Aortic smooth muscle cell (primary cell): Measurements from ENCODE around the gene TNFSF8. TPM values are rescaled to one million over a fixed set of nuclear protein-coding genes. Genes with fewer than 3 reads are reported as not detected.

Experiments
- total RNA-seq: library from RNA; depleted of rRNA; stranded (reverse); fragments of >200 nt; gene quantifications from 2 replicates; pipeline ENCODE4 v1.2.3, GENCODE V29; 2014

TNFSF8 gene
- not detected in 2 replicates for total RNA-seq

GRCh38 chr9:114930056-114930812 is at the start of gene TNFSF8:
TSS of gene TNFSF8 (minus strand) at chr9:114930591. CDS start at chr9:114930303, 288 bp downstream.

Other genes starting within 250 kb of the TNFSF8 start
- not detected in 2 replicates for gene TEX48, start 248.4 kb downstream of the TNFSF8 start, total RNA-seq
- 0.19 and 1.3 TPM in 2 replicates for gene TNFSF15, start 124.6 kb downstream of the TNFSF8 start, total RNA-seq
- gene TNC, start 187.6 kb upstream of the TNFSF8 start, total RNA-seq = 20.6 and 48.6 TPM in 2 replicates